ENCODE measurements around the gene SMYD4.

The SMYD4 gene

DNA sequence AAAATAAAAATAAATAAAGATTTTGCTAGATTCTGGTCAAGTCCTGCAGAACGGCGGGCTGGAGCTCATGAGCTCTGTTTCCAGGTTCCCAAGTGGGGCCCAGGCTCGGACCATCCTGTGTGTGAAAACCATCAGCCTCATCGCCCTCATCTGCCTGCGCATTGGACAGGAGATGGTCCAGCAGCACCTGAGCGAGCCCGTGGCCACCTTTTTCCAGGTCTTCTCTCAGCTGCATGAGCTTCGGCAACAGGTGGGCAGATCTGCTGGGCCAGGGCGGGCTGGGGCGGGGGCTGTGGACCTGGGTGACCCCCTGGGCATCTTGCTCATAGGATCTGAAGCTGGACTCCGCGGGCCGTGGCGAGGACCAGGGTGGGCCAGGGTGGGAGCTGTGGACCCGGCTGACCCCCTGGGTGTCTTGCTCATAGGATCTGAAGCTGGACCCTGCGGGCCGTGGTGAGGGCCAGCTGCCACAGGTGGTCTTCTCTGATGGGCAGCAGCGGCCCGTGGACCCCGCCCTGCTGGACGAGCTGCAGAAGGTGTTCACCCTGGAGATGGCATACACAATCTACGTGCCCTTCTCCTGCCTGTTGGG is 97.4 kb downstream of the SMYD4 start:
- DNase-seq (ENCODE audit: low read depth in 2 of 2) = no peak

DNA sequence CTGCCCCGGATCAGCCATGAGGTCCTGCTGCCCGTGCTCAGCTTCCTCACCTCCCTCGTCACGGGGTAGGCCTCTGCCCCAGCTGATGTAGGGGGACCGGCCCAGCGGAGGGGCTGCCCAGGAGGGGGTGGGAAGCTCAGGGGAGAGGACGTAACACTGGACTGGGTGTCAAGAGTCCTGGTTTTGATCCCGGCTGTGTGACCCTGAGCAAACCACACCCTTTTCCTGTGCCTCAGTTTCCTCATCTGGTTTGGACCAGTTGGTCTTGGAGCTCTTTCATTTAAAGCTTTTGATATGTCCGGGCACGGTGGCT is 98.6 kb downstream of the SMYD4 start:
- DNase-seq (ENCODE audit: low read depth in 2 of 2) = no peak

DNA sequence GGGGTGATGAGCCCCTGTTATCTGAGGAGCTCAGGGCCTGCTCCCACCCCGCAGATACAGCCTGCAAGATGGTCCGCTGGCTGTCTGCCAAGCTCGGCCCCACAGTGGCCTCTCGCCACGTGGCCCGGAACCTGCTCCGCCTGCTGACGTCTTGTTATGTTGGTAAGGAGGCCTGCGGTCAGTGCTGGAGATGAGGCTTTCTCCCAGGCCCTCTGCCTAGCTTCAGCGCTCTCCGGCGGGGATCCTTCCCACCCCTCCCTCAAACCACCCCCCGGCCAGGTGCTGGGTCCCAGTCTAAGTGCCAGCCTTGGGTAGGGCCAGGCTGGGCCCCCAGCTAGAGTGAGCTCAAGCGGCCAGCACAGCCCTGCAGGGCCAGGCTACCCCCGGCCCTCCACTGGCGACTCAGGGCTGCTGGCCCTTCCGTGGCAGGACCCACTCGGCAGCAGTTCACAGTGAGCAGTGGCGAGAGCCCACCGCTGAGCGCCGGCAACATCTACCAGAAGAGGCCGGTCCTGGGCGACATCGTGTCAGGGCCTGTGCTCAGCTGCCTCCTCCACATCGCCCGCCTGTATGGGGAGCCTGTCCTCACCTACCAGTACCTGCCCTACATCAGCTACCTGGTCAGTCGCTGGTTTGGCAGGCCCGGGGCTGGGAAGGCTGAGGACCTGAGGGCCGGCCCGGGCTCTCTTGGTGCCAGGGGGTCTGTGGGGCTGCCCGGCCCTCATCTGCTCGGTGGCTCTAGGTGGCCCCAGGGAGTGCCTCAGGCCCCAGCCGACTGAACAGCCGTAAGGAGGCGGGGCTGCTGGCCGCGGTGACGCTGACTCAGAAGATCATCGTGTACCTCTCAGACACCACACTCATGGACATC is 99.1 kb downstream of the SMYD4 start:
- DNase-seq (ENCODE audit: low read depth in 2 of 2) = no peak

DNA sequence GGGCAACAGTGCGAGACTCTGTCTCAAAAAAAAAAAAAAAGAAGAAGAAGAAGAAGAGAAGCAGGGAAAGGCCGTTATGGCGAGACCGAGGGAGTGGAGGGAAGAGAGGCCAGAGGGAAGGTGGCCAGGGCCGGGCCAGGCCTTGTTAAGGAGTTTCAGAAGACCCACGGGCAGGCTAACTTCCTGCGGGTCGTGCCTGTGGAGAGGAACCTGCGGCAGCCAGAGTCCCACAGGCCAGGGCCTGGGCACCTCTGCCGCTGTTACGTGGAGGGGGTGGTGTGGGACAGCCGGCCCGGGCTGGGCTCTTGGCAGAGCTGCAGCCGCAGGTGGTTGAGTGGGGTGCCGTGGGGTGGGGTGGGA is 99.8 kb downstream of the SMYD4 start:
- DNase-seq (ENCODE audit: low read depth in 2 of 2) = no peak

Measured in stimulated activated CD8-positive, alpha-beta memory T cell treated with anti-CD3 and anti-CD28 coated beads, Interleukin-15, amount 100 ng/mL, for 4 hours (primary cell).